Measurements from ENCODE around the gene POLR1C. TPM values are rescaled to one million over a fixed set of nuclear protein-coding genes. Genes with fewer than 3 reads are reported as not detected.
"Not testable (repeated sequence)": the region's sequence is repeated elsewhere in the genome, so short reads cannot be mapped to it uniquely, and the experiment has no call there.

The POLR1C gene
- total RNA-seq, 2 experiments from 2014 or later, result 46.8 to 49.5 TPM

DNA sequence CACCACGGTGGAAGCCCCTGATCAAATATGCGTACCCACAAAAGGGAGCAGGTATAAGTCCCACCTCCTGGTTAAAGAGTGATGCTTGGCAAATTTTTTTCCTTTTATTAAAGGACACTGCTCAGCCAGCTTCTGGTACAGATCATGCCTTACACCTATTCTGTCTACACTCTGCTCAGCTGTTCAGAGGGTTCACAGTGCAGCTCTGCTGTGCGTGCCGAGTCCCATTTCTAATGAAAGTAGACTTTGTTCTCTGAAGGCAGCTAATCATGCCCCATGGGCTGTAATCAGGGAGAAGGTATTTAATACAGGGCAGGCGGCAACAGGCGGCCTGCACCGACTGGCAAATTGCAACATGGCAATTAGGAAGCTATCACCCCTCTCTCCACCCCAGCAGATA is 23.1 kb upstream of the POLR1C start:
- Mint-ChIP-seq H3K4me1 (ENCODE audit: low read depth) (peaks cover 25% of the 10 kb centered on the region), H3K36me3 (peaks cover 2% of the 10 kb centered on the region), H3K9me3 (no peaks in the 10 kb centered on the region), H3K27ac (no peak overlapping the region), H3K27me3 (no peaks in the 10 kb centered on the region), H3K4me3 (no peak overlapping the region)
- POLR2A ChIA-PET, result interaction anchor here (1.0 kb wide), 1 partner anchor 13 kb away, joined by 3 read pairs; no protein-coding TSS in a partner anchor
- CTCF ChIA-PET, result interaction anchor here (2.7 to 4.5 kb wide), 2 partner anchors 12 to 264 kb away, joined by 7 to 40 read pairs; partner anchors contain the start of gene DNPH1
- intact Hi-C loops (cut with micrococcal nuclease), result no loop called here
- DNase-seq, result no peak

DNA sequence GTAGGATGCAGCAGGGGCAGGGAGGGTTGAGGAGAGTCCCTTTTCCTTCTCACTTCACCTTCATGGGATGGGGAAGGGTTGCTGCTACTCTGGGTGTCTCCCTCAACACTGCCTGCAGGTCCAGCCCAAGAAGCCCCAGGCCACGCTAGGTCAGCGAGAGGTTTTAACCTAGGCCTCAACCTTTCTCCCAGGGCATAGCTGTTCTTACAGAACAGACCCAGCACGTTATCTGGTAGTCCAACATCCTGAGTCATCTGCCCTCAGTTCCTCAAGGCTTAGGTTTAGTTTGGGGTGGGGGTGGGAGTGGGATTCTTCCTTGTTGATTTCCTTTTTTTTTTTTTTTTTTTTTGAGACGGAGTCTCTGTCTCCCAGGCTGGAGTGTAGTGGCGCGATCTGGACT is 22.6 kb upstream of the POLR1C start:
- H3K36me3 Mint-ChIP-seq, result peaks cover 2% of the 10 kb centered on the region
- H3K27ac Mint-ChIP-seq, result no peak overlapping the region
- ChIA-PET POLR2A (interaction anchor here (0.5 to 1.2 kb wide), 2 partner anchors 17 to 52 kb away, joined by 3 to 6 read pairs; no protein-coding TSS in a partner anchor), CTCF (interaction anchor here (1.1 to 4.5 kb wide), 4 partner anchors 12 to 265 kb away, joined by 4 to 40 read pairs (median 6); partner anchors contain the start of genes CRIP3 and DNPH1)
- H3K9me3 Mint-ChIP-seq, result no peaks in the 10 kb centered on the region
- no peak for DNase-seq
- intact Hi-C loops (cut with micrococcal nuclease), result no loop called here
- H3K4me3 Mint-ChIP-seq, result no peak overlapping the region
- H3K4me1 Mint-ChIP-seq (ENCODE audit: low read depth), result peaks cover 25% of the 10 kb centered on the region
- H3K27me3 Mint-ChIP-seq, result no peaks in the 10 kb centered on the region

DNA sequence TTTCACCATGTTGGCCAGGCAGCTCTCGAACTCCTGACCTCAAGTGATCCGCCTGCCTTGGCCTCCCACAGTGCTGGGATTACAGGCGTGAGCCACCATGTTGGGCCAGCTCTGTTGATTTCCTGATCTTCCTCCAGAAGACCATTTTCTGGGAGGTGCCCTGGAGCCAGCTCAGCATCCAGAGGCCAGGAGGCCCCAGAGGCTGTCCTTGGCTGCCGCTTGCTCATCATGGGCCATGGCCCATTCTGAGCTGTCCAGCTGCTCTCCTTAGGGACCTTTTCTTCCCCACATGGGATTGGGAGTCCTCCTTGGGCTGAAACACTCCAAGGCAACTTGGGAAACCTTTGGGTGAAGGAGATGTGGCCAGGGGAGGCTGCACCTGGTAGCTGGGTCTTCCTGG is 22.1 kb upstream of the POLR1C start:
- no peaks in the 10 kb centered on the region for H3K27me3 Mint-ChIP-seq
- ChIA-PET CTCF (interaction anchor here (1.1 to 4.5 kb wide), 5 partner anchors 11 to 265 kb away, joined by 4 to 40 read pairs (median 4); partner anchors contain the start of genes CRIP3 and DNPH1), POLR2A (interaction anchor here (0.5 to 1.2 kb wide), 2 partner anchors 17 to 52 kb away, joined by 3 to 6 read pairs; no protein-coding TSS in a partner anchor)
- DNase-seq, result no peak
- no peak overlapping the region for H3K4me3 Mint-ChIP-seq
- peaks cover 2% of the 10 kb centered on the region for H3K36me3 Mint-ChIP-seq
- no peaks in the 10 kb centered on the region for H3K9me3 Mint-ChIP-seq
- intact Hi-C loops (cut with micrococcal nuclease), result no loop called here
- H3K4me1 Mint-ChIP-seq (ENCODE audit: low read depth), result peaks cover 25% of the 10 kb centered on the region
- no peak overlapping the region for H3K27ac Mint-ChIP-seq

DNA sequence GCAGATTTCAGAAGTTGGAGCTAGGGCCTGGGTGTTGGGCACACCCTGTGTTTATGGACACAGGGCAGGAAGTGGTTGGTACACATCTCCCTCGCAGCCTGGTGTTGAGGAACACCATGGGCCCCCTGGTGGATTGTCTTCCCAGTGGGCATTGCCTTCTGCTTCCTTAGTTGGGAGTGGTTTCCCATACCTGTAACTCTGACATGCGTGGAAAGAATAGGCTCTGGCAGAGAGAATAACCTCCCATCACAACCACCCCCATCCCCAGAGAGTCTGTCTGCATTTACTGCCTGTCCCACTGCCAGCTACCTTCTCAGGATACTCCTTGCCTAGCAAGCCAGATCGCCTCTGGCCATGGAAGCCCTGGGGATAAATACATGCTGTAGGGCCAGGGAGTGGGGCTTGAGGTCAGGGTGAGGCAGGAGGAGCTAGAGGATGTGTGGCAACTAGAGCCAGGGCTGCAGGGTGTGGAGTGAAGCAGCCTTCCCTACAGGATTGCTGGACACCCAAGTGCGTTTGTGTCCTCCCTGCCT is 21.4 kb upstream of the POLR1C start:
- H3K9me3 Mint-ChIP-seq, result no peaks in the 10 kb centered on the region
- H3K27ac Mint-ChIP-seq, result peak overlapping the region; percentile 49
- peaks cover 25% of the 10 kb centered on the region for H3K4me1 Mint-ChIP-seq (ENCODE audit: low read depth)
- ChIA-PET POLR2A (interaction anchor here (1.2 kb wide), 1 partner anchor 18 kb away, joined by 3 read pairs; no protein-coding TSS in a partner anchor), CTCF (interaction anchor here (1.1 to 4.5 kb wide), 5 partner anchors 11 to 266 kb away, joined by 4 to 40 read pairs (median 4); partner anchors contain the start of genes CRIP3 and DNPH1)
- intact Hi-C loops (cut with micrococcal nuclease), result no loop called here
- no peaks in the 10 kb centered on the region for H3K36me3 Mint-ChIP-seq
- DNase-seq, result no peak
- no peak overlapping the region for H3K4me3 Mint-ChIP-seq
- no peaks in the 10 kb centered on the region for H3K27me3 Mint-ChIP-seq

DNA sequence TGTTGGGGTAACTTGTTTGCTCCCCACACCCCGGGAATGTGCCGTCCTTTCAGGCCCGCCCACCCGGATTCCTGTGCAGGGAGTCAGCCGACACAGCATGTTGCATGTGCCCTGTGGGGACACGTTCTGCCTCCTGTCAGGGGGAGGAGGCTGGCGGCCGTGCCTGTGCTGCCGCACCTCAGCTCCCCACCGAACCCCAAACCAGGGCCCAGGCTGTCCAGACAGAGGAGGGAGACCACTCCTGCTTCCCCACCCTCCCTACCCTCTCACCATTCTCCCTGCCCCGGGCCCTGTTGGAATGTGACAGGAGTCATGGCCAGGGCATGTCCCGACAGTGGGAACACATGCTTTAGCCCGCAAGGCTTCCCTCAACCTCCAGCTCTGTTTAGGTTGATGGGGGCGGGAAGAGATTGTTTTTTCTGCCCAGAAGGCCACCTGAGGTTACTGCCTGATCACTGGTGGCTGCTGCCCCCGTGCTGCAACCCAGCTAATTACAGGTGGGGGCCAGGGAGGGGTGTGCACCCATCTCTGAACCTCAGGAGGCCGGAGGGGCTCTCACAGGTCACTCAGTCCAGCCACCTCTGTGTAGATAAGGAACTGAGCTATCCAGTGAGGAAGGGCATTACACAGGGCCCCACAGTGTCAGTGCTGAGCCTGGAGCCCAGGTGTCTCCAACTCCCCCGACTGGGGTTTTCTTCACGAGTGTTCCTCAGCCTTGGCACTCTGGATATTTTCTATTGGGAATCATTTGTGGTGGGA is 20.3 kb upstream of the POLR1C start:
- Mint-ChIP-seq H3K27ac (no peak overlapping the region), H3K4me1 (ENCODE audit: low read depth) (peaks cover 25% of the 10 kb centered on the region), H3K4me3 (no peak overlapping the region), H3K36me3 (peaks cover 2% of the 10 kb centered on the region), H3K27me3 (no peaks in the 10 kb centered on the region), H3K9me3 (no peaks in the 10 kb centered on the region)
- CTCF ChIA-PET, result interaction anchor here (0.8 to 4.5 kb wide), 3 partner anchors 10 to 19 kb away, joined by 3 to 40 read pairs (median 4); partner anchors contain the start of genes LRRC73 and TJAP1
- POLR2A ChIA-PET, result no interaction called here
- intact Hi-C loops (cut with micrococcal nuclease), result no loop called here
- peak; percentile 34 for DNase-seq

DNA sequence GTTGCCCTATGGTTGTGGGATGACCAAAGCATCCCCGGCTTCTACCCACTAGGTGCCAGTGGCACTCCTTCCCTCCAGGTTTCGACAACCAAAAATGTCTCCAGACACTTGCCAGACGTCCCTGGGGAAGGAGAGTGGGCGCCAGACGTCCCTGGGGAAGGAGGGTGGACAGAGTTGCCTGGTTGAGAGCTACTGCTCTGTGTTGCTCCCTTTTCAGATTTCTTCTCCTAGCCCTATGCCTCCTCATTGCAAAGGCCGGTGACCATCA is 19.8 kb upstream of the POLR1C start:
- Mint-ChIP-seq H3K4me3 (no peak overlapping the region), H3K27me3 (no peaks in the 10 kb centered on the region), H3K4me1 (ENCODE audit: low read depth) (peaks cover 25% of the 10 kb centered on the region), H3K27ac (no peak overlapping the region), H3K9me3 (no peaks in the 10 kb centered on the region), H3K36me3 (peaks cover 2% of the 10 kb centered on the region)
- no peak for DNase-seq
- ChIA-PET POLR2A (no interaction called here), CTCF (interaction anchor here (0.9 kb wide), 1 partner anchor 13 kb away, joined by 3 read pairs; the partner anchor contains the start of gene LRRC73)
- intact Hi-C loops (cut with micrococcal nuclease), result no loop called here

DNA sequence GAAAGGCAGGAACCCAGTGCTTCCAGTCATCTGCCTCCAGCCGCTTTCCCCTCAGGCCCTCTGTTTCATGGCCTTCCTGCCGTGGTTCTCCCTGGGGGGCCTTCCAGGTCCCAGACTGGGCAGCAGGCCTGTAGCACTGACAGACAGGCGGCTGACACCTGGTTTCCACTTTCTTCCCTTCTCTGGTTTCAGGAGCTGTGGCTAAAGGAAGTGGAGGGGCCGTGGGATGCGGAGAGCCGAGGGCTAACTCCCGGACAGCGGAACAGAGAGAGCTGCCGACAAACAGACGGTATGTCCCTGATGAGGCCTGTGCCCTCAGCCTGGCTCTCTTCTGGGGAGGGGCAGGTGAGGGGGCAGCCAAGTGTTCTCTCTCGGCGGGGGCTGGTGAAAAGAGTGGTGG is 19.2 kb upstream of the POLR1C start:
- ChIA-PET CTCF (interaction anchor here (1.1 to 2.2 kb wide), 2 partner anchors 10 to 235 kb away, joined by 3 to 9 read pairs; no protein-coding TSS in a partner anchor), POLR2A (no interaction called here)
- H3K27ac Mint-ChIP-seq, result no peak overlapping the region
- intact Hi-C loops (cut with micrococcal nuclease), result no loop called here
- H3K4me3 Mint-ChIP-seq, result no peak overlapping the region
- no peaks in the 10 kb centered on the region for H3K9me3 Mint-ChIP-seq
- peaks cover 23% of the 10 kb centered on the region for H3K4me1 Mint-ChIP-seq (ENCODE audit: low read depth)
- H3K36me3 Mint-ChIP-seq, result peaks cover 2% of the 10 kb centered on the region
- no peaks in the 10 kb centered on the region for H3K27me3 Mint-ChIP-seq
- no peak for DNase-seq

DNA sequence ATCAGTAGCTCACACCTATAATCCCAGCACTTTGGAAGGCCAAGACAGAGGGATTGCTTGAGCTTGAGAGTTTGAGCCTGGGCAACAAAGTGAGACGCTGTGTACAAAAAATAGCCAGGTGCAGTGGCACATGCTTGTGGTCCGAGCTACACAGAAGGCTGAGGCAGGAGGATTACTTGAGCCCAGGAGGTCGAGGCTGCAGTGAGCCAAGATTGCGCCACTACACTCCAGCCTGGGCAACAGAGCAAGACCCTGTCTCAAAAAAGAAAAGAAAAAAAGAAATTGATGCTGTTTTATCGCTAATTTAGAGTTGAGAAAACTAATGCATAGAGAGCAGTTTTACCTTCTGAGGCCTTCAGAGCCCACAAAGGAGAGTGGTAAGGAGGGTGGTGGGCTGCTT is 18.6 kb upstream of the POLR1C start:
- H3K4me1 Mint-ChIP-seq (ENCODE audit: low read depth), result peaks cover 20% of the 10 kb centered on the region
- DNase-seq; H3K36me3 Mint-ChIP-seq; intact Hi-C loops (cut with micrococcal nuclease); H3K27me3 Mint-ChIP-seq; H3K9me3 Mint-ChIP-seq; POLR2A ChIA-PET; H3K27ac Mint-ChIP-seq; H3K4me3 Mint-ChIP-seq: not testable (repeated sequence)
- CTCF ChIA-PET, result interaction anchor here (1.1 to 2.2 kb wide), 2 partner anchors 10 to 236 kb away, joined by 3 to 9 read pairs; no protein-coding TSS in a partner anchor

DNA sequence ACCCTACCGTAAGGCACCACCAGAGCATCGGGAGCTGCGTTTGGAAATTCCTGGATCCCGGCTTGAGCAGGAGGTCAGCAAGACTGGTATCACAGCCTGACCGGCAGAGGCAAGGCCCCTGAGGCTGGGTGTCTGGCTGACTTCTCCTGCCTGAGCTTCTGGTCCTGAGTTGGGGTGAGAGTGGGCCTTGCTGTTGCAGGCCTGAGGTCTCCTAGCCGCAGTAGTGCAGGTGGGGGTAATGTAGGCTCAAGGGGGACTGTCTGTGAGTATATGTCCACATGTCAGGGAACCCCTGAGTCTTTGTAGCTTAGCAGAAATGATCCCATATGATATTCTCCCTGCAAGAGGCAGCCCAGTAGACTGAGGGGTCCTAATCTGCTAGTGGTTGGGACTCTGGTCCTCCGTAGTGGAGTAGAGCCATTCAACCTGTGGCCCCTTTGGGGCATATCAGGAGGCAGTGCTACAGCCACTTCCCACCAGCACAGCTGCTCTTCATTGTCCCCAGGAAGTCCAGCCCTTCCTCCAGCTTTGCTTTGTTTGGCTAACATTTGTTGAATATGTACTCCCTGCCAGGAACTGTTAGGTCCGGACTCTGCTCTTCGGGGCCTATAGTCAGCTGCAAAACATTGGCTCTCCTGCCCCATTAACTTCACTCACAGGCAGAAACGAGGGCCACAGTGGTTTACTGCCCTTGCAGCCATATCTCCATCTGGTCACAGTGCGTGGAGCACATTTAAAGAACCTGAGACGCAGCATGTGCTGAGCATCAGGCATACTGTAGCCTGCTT is 17.7 kb upstream of the POLR1C start:
- intact Hi-C loops (cut with micrococcal nuclease), result no loop called here
- POLR2A ChIA-PET, result no interaction called here
- Mint-ChIP-seq H3K27ac (no peak overlapping the region), H3K9me3 (no peaks in the 10 kb centered on the region), H3K4me1 (ENCODE audit: low read depth) (peaks cover 13% of the 10 kb centered on the region), H3K4me3 (no peak overlapping the region), H3K36me3 (peaks cover 9% of the 10 kb centered on the region), H3K27me3 (no peaks in the 10 kb centered on the region)
- no peak for DNase-seq
- CTCF ChIA-PET, result interaction anchor here (2.2 kb wide), 1 partner anchor 9 kb away, joined by 9 read pairs; no protein-coding TSS in a partner anchor

DNA sequence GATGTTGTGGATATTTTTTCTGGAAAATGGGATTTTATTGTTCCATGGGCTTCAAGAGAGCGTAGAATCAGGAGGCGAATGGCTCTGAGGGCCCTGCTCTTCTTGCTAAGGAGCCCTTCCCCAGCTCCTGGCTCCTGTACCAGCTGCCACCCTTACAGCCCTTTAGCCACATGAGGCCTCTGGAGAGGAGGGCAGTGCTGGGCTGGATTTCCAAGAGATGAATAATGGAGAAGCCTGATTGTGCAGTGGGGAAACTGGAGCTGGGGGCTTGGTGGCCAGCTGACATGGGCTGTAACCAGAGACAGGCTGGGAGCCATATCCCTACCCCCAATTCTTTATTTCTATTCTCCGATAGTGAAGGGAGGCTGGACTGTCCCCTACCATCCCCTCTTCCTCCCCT is 16.0 kb upstream of the POLR1C start:
- no peaks in the 10 kb centered on the region for H3K4me1 Mint-ChIP-seq (ENCODE audit: low read depth)
- H3K9me3 Mint-ChIP-seq, result no peaks in the 10 kb centered on the region
- peaks cover 9% of the 10 kb centered on the region for H3K36me3 Mint-ChIP-seq
- no peaks in the 10 kb centered on the region for H3K27me3 Mint-ChIP-seq
- no peak overlapping the region for H3K27ac Mint-ChIP-seq
- ChIA-PET POLR2A (no interaction called here), CTCF (no interaction called here)
- H3K4me3 Mint-ChIP-seq, result no peak overlapping the region
- DNase-seq, result no peak
- intact Hi-C loops (cut with micrococcal nuclease), result no loop called here

DNA sequence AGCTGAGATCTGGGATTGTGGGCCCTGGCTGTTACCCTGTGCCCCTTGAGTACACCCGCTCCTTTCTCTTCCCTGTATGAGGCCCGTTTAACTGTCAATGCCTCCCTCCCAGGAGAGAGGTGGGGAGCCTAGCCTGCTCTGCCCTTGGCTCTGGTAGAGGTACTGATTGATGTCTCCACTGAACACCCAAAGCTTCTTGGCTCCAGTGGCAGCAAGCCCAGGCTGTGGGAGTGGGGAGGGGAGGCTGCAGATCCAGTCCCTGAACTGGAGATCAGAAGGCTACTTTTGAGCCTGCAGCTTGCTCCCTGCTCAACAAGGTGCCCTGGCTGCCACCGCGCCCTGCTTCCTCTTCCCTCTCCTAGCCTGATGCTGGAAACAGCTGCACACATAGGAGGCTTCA is 14.2 kb upstream of the POLR1C start:
- H3K27me3 Mint-ChIP-seq, result peaks cover under 1% of the 10 kb centered on the region
- DNase-seq, result no peak
- H3K4me3 Mint-ChIP-seq, result no peak overlapping the region
- ChIA-PET CTCF (interaction anchor here (0.8 to 1.5 kb wide), 2 partner anchors 13 to 16 kb away, joined by 3 to 5 read pairs; no protein-coding TSS in a partner anchor), POLR2A (no interaction called here)
- H3K27ac Mint-ChIP-seq, result no peak overlapping the region
- H3K9me3 Mint-ChIP-seq, result no peaks in the 10 kb centered on the region
- H3K36me3 Mint-ChIP-seq, result peaks cover 9% of the 10 kb centered on the region
- intact Hi-C loops (cut with micrococcal nuclease), result no loop called here
- H3K4me1 Mint-ChIP-seq (ENCODE audit: low read depth), result no peaks in the 10 kb centered on the region

DNA sequence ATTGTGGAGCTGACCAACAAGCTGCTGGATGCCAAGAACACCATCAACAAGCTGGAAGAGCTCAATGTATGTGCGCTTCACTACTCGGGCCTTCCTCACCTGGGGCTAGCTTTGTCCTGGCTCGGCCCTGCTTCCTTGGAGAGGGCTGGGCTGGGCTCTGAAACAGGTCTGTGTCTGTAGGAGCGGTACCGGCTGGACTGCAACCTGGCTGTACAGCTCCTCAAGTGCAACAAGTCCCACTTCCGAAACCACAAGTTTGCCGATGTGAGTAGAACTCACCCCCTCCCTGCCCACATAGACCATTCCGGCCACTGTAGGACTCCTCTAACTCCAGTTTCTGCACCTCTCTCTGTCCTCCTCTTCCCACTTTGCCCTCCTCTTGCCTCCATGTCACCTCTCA is 13.4 kb upstream of the POLR1C start:
- Mint-ChIP-seq H3K4me3 (no peak overlapping the region), H3K27me3 (peaks cover 8% of the 10 kb centered on the region), H3K4me1 (ENCODE audit: low read depth) (no peaks in the 10 kb centered on the region), H3K27ac (no peak overlapping the region), H3K36me3 (peaks cover 9% of the 10 kb centered on the region), H3K9me3 (no peaks in the 10 kb centered on the region)
- DNase-seq, result no peak
- intact Hi-C loops (cut with micrococcal nuclease), result no loop called here
- CTCF ChIA-PET, result interaction anchor here (1.5 kb wide), 1 partner anchor 14 kb away, joined by 5 read pairs; no protein-coding TSS in a partner anchor
- POLR2A ChIA-PET, result no interaction called here

Data from activated CD4-positive, alpha-beta memory T cell treated with anti-CD3 and anti-CD28 coated beads for 36 hours (primary cell).